ENCODE data around the gene PMM1.

Gene PMM1

DNA sequence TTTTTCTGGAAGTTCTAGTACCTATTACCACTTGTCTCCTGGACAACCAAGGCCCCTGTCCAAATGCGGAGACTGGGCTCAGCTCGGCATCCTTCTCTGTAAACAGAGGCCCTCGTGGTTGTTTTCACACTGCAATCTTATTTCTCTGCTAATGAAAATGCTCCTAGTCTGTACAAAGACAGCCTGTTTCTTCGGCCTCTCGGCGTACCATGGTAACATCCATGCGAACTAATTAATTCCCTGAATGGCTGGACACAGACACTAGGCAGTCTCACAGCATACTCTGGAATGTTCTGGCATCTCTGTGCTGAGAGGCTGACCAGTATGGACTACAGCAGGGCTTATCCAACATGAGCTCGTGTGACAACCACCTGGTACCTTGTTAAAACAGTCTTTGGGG, 51.1 kb downstream of the PMM1 start:
- no peak for DNase-seq (ENCODE audit: low read depth, low spot score)

DNA sequence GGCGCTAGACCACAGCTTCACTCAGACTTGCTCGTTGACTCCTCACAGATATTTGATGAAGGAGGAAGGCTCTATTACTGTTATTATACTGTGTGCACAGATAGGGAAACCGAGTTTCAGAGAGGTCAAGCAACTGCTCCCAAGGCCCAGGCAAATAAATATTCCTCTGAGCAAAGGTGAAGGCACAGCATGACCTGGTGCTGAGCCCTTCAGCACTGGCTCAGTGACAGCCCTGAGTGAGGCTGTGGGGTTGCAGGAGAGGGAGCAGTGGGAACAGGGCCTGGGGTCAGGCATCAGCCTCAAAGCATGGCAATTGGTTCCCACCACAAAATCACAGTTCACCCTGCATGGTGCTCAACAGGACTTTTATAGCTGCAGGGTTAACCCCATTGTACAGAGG, 52.4 kb downstream of the PMM1 start:
- no peak for DNase-seq (ENCODE audit: low read depth, low spot score)

DNA sequence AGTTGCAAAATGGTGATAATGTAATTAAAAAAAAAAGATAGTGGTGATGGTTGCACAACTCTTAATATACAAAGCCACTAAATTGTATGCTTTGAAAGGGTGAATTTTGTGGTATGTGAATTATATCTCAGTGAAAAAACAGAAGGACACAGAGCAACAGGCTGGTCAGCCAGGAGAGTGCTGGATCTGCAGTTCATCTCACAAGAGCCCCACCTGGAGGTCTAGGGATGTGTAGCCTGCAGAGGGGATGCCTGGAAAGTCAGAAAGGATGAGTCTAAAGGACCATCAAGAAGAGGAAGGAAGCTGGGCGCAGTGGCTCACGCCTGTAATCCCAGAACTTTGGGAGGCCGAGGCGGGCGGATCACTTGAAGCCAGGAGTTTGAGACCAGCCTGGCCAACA, 54.4 kb downstream of the PMM1 start:
- no peak for DNase-seq (ENCODE audit: low read depth, low spot score)

DNA sequence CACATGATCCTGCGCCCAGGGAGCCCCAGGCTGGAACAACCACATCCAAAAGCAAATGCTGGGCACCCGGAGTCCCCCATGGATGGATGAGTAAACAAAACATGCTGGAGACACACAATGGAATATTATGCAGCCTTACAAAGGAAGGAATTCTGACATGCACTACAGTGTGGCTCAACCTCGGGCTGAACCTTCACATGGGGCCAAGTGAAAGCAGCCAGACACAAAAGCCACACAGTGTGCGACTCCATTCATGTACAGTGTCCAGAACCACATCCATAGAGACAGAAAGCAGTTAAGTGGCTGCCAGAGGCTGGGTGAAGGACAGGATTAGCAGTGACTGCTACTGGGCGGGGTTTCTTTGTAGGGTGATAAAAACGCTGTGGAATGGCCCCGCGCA, 55.4 kb downstream of the PMM1 start:
- no peak for DNase-seq (ENCODE audit: low read depth, low spot score)

DNA sequence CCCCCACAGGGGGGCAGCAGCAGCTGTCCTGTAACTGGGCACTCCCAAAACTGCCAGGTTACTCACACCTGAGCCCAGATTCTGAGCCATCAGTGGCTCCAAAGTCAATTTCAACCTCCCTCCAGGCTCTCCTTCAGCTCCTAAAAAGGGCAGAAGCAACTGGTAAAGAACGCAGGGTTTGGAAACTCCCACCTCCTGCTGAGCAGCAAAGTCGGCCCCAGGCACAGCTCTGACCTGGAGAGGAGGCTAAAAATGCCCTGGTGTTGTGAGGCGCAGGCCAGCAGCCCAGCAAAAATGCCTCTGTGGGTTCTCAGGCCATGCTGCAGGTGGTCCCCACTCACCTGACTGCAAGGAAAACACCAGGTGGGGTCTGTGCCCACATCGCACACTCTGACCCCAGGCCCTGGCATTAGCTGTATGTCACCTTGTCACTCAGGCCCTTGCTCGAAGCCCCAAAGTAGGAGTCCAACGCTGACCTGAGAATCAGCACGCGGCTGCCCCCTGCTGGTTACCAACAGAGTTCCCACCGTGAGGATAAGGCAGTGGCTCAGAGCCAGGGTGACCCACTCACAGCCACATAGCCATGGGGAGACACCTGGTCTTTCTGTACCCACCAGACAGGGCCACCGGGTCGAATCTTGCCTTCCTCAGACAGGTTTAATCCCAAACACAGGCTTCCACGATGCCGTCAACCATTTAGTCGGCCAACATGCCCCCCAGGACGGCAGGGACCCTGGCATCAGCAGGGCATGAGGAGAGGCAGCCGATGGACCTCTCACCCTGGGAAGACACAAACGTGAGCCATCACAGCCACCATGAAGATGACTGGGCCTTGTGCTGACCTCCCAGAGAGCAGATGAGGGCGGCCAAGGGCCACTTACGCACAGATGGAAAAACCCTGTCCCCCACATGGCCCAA, 56.5 kb downstream of the PMM1 start:
- peak; percentile 87 for DNase-seq (ENCODE audit: low read depth, low spot score)

DNA sequence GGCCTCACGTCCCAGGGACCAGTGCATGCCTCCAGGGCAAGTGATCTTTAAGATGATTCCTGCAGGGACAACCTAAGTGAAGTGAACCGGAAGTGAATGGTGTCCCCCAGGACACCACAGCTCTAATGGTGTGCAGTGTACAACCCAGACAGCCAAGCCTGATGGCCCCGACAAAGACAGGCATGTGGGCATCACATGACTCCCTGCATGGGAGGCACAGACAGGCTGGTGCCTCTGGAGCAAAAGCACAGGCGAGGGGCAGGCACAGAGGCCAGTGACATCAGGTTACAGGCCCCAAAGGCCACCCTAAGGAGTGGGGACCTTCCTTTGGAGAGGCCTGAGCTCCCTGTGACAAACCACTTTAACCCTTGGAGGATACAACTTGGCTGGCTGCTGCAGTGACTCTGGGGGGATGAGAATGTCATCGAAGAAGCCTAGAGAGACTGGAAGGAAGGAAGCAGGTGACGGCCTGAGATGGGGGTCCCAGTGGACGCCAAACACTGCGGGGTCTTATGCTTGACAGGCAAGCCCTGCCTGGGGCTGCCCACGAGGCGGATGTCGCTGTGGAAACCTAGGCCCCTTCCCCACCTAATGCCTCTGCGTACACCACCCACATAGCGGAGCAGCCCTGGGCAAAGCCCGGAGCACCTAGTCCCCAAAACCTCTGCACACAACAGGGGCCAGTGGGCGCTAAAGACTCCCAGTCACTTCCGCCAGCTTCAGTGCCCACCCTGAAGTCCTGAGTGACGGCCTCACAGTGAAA, 57.7 kb downstream of the PMM1 start:
- no peak for DNase-seq (ENCODE audit: low read depth, low spot score)

DNA sequence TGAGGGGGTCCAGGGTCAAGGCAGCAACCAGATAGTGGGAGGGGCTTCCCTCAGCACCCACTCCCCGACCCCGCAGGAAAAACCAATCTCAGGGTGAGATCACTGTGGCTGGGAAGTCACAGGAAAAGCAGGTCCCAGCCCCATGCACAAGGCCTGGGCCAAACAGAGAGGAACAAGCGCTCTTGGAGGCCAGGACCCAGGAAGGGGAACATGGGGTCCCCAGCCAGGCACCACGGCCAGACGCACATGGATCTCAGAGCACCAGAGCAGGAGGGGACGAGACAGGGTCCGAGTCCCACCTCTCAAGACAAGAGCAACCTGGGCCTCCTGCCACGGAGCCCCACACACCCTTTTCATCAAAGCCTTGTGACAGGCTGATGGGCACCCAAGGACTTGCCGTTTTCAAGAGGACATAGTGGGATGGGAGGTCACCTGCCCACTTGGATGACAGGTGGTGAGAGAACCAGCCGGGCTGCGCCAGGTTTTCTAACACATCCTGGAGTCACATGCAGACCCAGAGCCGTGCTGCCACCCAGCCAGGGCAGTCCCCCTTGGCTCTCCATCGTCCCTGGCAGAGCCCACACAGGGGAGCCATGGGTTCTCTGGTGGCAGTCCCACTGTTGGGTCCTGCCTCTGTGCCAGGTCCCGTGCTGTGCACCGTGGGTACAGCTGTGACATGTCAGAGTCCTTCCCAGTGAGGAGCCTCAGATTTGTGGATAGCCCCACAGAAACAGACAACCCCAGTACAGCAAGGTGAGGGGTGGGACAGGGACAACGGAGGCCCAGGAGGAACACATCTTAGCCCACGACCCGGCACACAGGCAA, 58.5 kb downstream of the PMM1 start:
- DNase-seq (ENCODE audit: low read depth, low spot score) = no peak

DNA sequence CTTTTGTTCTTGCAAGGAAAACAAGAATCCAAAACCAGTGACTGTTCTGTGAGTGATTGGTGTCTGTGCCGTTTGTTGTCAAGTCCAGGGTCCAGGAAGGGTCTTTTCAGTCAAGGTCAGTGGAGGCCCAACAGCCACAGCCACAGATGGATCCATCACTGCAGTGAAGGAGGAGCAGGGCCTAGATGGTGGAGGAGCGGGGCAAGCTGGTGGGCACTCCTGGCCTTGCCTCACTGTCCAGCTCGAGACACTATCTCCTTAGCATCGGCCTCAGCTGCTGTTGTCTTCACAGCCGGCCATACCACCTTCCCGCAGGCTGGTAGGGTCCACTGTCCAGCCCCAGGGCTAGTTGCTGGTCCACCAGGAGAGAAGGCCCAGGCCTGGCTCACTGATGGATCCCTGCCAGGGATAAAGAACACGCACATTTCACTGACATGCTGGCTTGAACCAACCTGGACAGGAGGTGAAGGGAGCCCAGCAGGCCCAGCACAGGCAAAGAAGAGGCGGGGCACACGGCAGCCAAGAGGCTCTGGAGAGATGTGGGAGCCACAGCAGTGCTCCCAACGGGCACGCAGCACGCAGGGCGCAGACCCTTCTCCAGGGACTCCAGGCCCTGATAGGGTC, 60.6 kb downstream of the PMM1 start:
- DNase-seq (ENCODE audit: low read depth, low spot score) = no peak

DNA sequence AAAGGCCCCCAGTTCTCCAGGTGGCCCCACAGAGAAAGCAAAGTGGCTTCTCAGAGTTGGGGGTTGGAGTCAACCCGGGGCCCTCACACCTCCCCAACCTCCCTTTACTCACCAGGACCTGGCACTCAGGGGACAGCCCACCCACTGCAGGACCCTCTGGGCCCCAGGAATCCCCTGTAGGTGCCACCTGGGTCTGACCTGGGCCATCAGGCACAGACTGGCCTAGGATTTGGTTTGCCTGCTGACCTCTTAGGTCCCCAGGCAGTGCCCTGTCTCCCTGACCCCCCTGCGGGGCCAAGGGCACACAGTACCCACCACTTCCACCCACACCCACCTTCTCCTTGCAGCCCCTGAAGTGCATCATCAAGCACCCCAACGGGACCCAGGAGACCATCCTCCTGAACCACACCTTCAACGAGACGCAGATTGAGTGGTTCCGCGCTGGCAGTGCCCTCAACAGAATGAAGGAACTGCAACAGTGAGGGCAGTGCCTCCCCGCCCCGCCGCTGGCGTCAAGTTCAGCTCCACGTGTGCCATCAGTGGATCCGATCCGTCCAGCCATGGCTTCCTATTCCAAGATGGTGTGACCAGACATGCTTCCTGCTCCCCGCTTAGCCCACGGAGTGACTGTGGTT, 61.4 kb downstream of the PMM1 start:
- DNase-seq (ENCODE audit: low read depth, low spot score) = no peak
